Urothelium cell line (cell line): ENCODE measurements around the gene KLRC4.
"Not testable (repeated sequence)": the region's sequence is repeated elsewhere in the genome, so short reads cannot be mapped to it uniquely, and the experiment has no call there.

ENCODE experiments used
- DNase-seq: peaks from one replicate; pipeline ENCODE4 v3.0.0; 2011; ENCODE audit warnings: low spot score, mixed read lengths
- FAIRE-seq: peaks from 2 replicates; lab custom pipeline; 2011; peaks lifted over from hg19 to GRCh38; lab: Jason Lieb, UNC

Gene KLRC4

DNA sequence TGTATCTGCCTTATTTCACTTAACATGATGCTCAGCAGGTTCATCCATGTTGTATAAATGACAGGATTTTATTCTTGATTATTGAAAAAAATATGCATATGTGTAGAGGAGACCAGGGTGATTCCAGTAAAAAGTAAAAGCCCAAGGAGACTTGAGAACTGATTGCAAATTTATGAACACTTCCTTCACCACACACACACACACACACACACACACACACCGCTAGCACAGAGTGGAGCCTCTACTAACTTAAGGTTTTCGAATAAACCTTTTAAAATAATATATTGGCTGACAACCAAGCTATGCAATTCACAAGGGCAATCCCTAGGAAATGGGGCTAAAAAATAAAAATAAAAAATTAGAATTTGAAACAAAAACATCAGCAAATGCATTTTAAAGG, 11.4 kb downstream of the KLRC4 start:
- no peak for FAIRE-seq
- DNase-seq: no peak

DNA sequence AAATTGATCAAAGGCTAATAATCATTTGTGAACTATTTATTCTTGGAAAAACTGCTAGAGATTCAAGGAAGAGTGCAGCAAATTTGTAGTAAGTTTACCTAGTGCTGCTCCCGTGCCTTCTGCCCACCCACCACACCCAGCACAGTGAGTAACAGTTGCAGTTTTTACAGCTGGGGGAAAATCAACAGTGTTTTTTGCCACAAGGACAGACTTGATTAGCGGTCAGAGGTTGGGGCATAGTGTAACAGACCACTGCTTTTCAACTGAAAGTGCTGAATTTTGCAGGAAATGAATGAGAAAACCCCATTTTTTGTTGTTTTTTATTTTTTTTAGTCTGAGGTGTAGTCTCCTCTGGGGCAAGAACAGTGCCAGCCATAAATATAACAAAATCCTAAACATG, 12.3 kb downstream of the KLRC4 start:
- no peak for FAIRE-seq
- no peak for DNase-seq

DNA sequence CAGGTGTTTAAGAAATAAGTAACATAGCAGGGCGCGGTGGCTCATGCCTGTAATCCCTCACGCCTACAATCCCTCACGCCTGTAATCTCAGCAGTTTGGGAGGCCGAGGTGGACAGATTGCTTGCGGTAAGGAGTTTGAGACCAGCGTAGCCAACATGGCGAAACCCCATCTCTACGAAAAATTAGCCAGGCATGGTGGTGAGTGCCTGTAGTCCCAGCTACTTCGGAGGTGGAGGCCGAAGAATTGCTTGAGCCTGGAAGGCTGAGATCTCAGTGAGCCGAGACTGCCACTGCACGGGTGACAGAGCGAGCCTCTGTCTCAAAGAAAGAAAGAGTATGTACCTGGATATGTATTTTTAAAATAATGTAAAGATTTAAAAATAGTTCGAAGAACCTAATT, 13.4 kb downstream of the KLRC4 start:
- not testable (repeated sequence) for DNase-seq
- FAIRE-seq: peak; percentile 92

DNA sequence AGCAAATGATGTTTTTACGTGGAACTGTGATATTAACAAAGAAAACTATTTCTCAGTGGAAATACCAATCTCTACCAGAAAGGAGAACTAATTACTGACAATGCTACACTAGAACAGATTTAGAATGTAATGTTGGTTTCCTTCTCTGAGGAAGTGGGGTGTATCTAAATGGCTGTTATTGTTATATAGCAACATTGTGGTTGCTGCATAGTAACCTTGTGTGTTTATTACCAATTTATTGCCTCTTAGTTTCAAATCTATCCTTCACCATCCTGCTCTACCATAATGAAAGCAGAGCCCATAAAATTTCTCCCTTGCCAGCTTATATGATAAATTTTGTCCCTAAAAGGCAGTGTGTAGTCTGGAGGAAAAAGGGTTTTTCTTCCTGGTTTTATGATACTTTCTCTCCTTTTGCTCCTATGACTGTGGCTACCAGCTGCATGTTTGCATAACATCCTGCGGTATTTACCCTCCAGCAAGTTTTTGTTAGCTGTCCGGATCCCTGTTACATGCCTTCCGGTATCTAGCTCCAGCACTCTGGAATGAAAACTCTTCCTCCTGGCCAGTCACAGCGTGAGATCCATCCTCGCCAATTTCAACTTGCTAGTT, 14.1 kb downstream of the KLRC4 start:
- FAIRE-seq (peak; percentile 95), DNase-seq (peak; percentile 64)

DNA sequence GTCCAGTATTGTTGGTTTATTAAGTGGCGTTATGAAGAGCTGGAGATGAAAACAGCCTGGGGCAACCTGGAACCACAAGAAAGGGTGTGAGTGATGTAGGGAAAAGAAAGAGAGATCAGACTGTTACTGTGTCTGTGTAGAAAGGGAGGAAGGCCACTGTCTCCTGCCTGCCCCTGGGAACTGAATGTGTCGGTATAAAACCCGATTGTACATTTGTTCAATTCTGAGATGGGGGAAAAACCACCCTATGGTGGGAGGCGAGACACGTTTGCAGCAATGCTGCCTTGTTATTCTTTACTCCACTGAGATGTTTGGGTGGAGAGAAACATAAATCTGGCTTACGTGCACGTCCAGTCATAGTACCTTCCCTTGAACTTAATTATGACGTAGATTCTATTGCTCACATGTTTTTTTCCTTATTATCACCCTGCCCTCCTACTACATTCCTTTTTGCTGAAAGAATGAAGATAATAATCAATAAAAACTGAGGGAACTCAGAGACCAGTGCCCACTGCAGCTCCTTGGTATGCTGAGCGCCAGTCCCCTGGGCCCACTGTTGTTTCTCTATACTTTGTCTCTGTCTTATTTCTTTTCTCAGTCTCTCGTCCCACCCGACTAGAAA, 14.9 kb downstream of the KLRC4 start:
- DNase-seq, FAIRE-seq: not testable (repeated sequence)

DNA sequence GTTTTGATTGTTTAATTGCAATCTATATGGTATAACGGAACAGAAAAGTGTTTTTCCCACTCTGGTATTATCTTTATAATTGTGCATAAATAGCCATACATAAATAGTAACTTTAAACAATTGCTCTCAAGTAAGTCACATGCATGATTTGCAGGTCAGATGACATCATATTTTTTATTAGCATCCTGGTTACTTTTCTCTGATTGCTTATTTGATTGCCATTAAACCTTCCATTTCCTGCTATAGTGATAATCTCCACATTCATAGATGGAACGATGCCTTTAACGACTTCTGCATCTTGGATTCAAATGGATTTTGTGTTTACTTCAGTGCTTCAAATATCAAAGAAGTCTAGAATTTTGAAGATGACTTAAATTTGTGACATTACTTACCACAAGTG, 16.3 kb downstream of the KLRC4 start:
- DNase-seq (no peak), FAIRE-seq (no peak)

DNA sequence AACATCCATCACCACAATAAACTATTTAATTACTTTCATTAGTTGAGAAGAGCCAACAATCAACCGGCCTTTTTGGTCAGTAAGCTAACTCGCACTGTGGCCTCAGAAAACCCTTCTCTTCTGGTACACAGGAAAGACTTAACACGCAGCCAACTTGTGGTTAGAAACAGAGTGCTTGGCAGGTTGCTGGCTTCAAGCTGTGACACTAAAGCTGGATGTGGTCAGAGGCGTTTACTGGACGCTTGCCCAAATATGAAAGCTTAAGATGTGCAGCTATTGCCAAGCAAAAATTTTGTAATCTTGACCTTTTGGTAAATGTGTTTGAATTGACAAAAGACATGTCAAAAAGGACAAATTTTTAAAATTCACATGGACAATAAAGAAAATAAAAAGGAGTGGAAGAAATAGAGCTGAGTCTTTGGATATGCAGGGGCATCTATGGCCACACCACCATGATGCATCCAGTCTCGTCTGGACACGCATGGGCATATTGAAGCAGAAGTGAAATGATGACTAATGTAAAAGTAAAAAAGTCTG, 17.1 kb downstream of the KLRC4 start:
- DNase-seq (peak; percentile 78), FAIRE-seq (peak; percentile 32)

DNA sequence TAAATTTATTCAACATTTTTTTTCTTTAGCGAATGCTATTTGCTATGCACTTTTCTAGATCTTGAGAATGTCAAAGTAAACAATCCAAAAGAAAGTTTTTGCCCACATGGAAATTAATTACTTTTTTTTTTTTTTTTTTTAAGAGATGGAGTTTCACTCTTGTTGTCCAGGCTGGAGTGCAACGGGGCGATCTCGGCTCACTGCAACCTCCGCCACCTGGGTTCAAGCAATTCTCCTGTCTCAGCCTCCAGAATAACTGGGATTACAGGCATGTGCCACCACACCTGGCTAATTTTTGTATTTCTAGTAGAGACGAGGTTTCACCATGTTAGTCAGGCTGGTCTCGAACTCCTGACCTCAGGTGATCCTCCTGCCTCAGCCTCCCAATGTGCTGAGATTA, 18.6 kb downstream of the KLRC4 start:
- not testable (repeated sequence) for FAIRE-seq

DNA sequence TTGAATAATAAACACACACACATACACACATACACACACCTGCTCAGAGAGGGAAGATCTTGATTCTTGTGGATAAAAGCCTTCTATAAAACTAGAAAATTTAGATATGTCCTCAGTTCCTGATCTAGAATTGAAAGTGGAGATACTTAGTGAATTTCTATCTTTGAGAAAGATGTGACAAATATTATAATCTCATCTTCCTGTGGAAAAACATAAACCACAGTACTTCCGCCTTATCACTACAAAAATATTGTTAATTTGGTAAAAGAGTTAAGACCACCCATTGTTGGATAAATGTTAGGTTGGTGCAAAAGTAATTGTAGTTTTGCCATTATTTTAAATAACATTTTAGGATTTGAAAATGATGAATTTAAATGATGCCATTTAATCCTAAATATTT, 19.7 kb downstream of the KLRC4 start, which contains the start of gene KLRK1:
Gene KLRK1, minus strand, starts transcription at position 138 of the 400 bp plus-strand sequence. CDS start 1,231 bp downstream, outside the sequence.
- FAIRE-seq: no peak

More for the DNA sequence above, 18.6 kb downstream of the KLRC4 start:
- DNase-seq: not testable (repeated sequence)

DNA sequence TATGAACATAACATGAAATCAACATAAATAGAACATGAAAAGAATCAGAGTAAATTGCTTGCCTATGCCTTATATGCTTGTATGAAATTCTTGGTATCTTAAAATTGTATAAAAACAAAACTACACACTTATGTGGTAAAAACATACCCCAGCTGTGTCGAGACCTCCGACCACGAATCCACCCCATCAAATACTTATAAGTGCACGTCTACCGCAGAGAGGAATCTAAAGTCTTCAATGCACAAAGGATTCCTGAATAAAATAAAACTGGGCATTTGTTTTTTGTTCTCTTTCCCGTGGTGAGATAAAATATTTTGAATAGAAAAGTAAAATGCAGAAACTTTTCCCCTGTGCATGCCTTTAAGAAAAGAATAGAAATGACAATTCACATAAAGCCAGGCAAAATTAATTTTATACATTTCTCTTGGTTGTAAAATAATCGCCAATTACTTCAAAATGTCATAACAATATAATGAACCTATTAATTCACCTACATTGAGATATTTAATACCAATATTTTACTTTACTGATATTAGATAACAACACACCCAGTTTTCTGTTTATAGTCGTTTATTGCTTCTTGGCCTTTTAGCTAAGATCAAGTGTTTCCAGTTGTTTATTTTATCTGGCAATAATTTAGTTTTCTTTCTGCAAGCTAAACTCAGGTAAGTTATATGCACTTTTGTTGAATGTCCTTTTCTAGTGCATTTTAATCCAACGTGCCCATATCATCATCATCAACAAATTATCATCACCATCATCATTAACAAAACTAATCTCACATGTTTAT, 20.7 kb downstream of the KLRC4 start:
- no peak for FAIRE-seq
- DNase-seq: no peak

More for the DNA sequence above, 19.7 kb downstream of the KLRC4 start, which contains the start of gene KLRK1:
- DNase-seq: no peak

DNA sequence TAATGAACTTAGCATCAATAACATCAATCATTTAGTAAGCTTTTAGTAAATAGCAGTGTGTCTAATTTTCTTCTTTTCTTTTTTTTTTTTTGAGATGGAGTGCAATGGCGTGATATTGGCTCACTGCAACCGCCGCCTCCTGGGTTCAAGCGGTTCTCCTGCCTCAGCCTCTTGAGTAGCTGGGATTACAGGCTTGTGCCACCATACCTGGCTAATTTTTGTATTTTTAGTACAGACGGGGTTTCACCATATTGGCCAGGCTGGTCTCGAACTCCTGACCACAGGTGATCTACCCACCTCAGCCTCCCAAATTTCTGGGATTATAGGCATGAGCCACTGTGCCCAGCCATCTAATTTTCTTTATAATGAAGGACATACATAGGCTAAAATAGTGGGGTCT, 22.1 kb downstream of the KLRC4 start:
- not testable (repeated sequence) for FAIRE-seq, DNase-seq

DNA sequence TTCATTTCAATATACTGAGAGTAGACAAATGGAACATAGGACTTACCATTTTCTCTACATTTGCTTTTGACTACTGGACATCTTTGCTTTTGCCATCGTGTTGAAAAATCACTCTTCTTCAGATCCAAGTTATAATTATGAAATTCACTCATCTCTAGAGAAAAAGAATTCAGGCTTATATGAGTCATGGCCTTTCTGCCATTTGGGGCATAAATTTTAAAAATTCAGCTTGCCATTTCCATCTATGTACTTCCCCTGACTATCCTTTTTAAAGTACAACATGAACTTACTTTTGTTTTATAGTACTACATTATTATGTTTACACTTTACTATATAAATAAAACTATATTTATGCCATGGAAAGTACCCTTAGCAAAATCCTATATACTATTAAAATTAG, 22.7 kb downstream of the KLRC4 start:
- no peak for DNase-seq
- no peak for FAIRE-seq

DNA sequence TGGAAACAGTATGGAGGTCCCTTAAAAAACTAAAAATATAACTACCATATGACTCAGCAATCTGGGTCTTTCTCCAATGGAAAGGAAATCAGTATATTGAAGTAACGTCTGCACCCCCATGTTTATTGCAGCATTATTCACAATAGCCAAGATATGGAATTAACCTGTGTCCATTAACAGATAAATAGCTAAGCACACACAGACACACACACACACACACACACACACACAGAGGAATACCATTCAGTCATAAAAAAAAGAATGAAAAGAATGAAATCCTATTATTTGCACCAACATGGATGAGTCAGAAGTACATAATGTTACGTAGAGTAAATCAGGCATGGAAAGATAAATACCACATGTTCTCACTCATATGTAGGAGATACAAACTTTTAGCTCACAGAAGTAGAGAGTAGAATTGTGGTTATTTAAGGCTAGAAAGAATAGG, 24.4 kb downstream of the KLRC4 start:
- FAIRE-seq (peak; percentile 13), DNase-seq (no peak)

DNA sequence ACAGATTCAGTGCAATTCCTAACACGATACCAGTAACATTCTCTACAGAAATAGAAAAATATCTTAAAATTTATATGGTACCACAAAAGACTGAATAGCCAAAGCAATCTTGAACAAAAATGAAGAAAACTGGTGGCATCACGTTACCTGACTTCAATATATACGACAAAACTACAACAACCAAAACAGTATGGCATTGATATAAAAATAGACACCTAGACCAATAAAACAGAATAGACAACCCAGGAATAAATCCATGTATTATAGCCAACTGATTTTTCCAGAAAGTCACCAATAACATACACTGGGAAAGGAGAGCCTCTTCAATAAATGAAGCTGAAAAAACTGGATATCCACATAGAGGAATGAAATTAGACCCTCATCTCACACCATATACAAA, 25.4 kb downstream of the KLRC4 start:
- FAIRE-seq: no peak
- no peak for DNase-seq

DNA sequence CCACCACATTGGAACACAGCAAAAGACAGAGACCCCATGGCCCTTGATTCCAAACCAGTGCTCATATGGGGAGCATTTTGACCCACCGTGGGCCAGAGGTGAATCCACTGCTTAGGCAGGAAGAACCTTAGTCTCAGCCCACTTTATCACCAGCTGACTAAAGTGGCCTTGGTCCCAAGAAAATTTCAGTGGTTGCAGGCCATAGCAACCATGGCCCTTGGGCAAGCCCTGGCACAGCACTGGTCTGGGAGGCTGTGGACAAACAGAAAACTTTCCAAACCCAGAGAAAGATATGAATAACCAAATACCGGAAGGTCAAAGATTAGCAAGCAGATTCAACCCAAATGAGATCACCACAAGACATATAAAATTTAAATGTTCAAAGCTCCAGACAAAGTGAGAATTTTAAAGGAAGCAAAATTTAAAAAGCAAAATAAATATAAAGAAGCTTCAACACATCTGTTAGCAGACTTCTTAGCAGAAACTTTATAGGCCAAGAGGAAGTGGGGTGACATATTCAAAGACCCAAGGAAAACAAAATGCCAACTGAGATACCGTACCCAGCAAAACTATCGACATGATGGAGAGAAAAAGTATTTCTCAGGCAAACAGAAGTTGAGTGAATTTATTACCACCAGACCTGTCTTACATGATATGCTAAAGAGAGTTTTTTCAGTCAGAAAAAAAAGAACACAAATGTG, 27.5 kb downstream of the KLRC4 start:
- no peak for DNase-seq
- no peak for FAIRE-seq

DNA sequence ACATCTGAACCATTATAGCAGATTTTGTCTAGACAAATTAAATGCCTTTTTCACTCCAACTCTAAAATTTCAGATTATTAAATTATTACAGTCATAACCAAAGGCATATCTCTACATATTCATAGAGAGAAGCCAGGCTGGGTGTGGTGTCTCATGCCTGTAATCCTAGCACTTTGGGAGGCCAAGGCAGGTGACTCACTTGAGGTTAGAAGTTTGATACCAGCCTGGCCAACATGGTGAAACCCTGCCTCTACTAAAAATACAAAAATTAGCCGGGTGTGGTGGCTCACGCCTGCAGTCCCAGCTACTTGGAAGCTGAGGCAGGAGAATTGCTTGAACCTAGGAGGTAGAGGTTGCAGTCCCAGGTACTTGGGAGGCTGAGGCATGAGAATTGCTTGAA, 30.8 kb downstream of the KLRC4 start:
- not testable (repeated sequence) for FAIRE-seq, DNase-seq

DNA sequence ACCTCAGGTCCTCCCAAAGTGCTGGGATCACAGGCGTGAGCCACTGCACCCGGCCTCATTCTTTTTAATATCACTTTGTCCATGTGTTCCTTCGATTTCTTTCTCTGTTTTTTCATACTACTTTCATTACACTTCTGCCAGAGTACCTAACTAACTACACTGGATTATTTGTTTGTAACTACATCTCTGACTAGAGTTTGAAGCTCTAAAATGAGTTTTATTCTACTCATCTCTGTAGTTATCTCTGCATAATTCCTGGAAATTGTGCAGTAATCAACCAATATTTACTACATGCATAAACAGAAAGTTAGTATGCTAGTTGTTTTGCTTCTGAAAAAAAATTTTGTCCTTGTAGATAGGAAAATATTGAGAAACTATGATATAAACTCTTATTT, 34.9 kb downstream of the KLRC4 start:
- DNase-seq (no peak), FAIRE-seq (no peak)

DNA sequence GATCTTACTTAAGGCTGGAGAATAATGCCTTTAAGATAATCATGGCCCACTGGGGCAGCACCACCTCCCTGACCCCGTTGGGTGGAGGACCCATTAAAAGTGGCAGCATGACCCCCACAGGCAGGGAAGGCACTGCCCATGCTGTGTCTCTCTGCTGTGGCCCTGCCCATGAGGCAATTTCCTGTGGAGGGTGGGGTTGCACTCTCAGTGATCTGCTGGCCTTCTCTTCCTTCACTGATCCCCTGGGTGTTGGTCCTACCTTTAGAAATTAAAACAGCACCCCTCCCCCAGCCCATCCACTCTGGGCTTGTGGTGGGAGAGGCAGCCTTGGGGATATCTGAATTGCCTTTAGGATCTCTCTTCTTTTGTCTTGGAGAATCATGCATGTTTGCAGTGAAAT, 37.0 kb downstream of the KLRC4 start:
- DNase-seq: no peak
- FAIRE-seq: no peak

DNA sequence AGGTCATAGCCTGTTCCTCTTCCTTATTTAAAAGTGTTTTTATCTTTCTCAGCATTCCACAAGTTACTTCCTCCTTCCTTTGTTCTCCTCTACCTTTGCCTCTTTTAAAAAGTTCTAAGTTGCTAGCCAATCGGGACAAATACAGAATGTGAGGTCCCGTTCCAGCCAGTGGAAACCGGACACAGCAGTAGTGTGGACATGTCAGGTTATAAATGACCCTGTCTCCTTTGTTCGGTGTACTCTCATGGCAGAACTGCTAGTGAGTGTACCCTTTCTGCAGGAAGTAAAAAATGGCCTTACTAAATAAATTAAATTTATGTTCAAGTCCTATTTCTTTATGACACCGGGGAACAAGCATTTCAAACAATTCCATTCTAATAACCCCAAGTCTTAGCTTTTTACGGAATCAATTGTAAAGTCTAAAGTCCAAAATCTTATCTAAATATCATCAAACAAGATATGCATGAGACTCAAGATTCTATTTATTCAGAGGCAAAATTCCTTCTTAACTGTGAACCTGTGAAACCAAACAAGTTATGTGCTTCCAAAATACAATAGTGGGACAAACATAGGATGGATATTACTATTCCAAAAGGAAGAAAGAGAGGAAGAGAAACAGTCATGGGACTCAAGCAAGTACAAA, 37.5 kb downstream of the KLRC4 start:
- DNase-seq, FAIRE-seq: not testable (repeated sequence)
